Measurements from ENCODE around the gene FRMD4A. TPM values are rescaled to one million over a fixed set of nuclear protein-coding genes. Genes with fewer than 3 reads are reported as not detected.
"Not testable (repeated sequence)": the region's sequence is repeated elsewhere in the genome, so short reads cannot be mapped to it uniquely, and the experiment has no call there.

The FRMD4A gene
- total RNA-seq, 1 experiment from 2014 or later, result not detected

DNA sequence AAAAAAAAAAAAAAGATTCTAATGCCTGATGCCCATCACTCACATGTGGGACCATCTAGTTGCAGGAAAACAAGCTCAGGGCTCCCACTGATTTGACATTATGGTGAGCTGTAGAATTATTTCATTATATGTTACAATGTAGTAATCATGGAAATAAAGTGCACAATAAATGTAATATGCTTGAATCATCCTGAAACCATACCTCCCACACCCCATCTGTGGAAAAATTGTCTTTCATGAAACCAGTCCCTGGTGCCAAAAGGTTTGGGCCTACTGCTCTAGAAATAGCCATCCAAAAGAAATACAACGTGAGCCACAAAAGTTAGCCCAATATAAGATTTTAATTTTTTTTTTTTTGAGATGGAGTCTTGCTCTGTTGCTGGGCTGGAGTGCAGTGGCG is 478.8 kb downstream of the FRMD4A start:
- DNase-seq (ENCODE audit: low spot score), result no peak

DNA sequence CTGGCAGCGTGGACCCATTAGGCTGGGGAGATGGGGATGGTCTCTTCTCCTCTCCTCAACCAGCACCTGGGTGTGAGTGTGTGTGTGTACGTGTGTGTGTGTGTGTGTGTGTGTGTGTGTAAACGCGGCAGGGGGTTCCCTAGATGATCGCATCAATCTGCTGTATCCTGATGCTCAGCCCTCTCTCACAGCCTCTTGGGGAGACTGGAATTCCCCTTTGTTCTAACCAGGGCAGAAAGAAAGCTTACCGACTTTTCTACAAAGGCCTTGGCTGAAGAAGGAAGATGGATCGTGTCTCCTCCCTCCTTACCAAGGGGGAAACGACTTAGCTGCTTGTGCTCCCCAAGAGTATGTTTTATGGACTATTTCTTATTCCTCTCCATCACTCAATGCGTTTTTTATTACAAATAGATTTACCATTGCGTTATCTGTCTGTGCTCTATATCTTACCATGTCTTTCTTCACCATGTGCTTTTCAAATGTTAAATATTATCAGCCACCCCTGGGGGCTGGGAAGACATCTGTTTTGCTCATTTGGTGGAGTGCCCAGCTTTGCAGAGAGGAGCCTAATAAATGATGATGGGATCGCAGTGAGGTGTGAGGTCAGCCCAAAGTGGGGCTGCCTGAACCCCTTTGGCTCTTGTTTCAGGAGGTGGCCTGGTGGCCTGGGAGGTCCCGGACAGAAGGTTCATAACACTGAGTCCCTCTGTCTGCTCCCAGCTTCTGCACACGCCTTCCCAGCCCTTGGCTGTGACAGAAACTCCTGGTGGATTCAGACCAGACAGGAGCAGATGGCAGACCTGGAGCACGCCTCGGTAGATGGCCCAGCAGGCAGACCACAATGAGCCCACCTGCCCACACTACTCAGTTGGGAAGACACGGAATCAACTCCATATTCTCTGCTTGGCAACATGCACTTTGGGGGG is 481.9 kb downstream of the FRMD4A start:
- no peak for DNase-seq (ENCODE audit: low spot score)

DNA sequence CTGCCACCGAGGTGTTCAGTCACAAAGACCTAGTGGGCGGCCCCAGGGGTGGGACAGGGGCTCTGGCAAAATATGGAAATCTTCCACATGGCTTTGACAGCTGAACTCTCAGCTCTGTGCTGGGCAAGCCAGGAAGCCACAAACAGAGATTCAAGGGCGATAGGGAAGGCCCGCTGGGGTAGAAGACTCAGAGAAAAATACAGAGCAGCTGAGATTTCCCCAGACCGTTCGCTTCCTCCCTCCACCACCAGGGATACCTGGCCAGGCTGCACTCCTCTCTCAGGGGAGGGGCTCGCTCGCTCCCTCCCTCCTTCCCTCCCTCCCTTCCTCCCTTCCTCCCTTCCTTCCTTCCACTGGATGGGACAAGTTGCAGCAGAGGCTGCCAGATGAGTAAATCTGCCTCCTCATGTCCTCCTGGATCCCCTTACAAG is 483.5 kb downstream of the FRMD4A start:
- no peak for DNase-seq (ENCODE audit: low spot score)

DNA sequence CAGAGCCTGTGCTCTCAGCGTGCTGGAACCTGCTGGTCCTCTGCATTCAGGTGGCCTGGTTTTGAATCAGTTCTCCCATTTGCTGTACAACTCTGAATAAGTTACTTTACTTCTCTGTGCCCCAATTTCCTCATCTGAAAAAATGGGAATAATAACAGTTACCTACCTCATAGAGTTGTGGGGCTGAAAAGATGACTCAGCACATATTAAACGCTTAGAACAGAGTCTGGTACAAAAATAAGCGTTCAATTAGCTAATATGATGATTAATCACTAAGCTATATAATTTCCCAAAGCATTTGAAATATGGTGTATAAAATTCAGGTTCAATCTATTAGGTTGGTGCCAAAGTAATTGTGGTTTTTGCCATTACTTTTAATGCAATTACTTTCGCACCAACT is 484.8 kb downstream of the FRMD4A start:
- no peak for DNase-seq (ENCODE audit: low spot score)

DNA sequence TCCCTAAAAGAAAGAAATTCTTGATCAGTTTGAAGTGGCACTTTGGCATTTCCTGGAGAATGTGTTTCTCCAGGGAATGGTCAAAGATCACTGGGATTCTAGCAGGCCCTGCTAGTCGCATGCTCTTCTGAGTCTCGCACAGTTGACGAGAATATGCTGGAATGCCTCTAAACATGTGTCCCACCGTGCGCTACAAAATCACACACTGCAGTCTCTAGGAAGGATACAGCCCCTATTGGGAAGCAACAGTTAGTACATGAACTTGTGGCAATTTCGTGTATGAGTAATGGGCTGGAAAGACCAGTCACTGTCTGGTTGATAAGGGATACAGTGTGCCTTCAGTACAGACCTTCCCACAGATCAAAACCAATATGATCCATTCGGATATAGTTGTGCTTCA is 486.1 kb downstream of the FRMD4A start:
- DNase-seq (ENCODE audit: low spot score), result no peak

DNA sequence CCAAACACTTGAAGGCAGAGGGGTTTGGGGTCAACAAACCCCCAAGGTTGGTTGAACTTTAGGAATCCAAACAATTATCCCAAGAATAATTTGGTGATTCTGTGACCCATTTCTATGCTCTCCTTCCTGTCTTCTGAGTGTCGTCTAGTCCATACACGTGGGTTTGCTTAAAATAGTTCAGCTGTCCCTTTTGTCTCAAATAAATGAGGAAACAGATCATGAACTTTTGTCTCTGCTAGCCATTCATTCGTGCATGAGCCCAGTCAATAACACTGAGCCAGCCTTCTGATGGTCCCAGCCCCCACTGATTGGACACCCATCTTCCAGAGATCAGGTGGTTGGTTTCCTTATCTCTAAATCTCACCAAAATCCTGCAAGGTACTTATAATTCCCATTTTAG is 488.6 kb downstream of the FRMD4A start:
- DNase-seq (ENCODE audit: low spot score), result no peak

DNA sequence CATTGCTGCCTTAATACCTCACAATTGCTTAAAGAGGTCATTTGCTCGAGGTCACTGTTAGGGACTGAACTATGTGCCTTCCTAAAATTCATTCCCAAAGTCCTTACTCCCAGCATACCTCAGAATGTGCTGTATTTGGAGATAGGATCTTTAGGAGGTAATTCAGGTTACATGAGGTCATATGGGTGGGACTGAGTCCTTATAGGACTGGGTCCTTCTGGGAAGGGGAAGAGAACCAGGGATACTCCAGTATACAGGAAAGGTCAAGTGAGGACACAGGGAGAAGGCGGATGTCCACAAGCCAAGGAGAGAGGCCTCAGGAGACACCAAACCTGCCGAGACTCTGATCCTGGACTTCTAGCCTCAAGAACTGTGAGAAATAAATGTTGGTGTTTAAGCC is 490.7 kb downstream of the FRMD4A start:
- DNase-seq (ENCODE audit: low spot score), result no peak

DNA sequence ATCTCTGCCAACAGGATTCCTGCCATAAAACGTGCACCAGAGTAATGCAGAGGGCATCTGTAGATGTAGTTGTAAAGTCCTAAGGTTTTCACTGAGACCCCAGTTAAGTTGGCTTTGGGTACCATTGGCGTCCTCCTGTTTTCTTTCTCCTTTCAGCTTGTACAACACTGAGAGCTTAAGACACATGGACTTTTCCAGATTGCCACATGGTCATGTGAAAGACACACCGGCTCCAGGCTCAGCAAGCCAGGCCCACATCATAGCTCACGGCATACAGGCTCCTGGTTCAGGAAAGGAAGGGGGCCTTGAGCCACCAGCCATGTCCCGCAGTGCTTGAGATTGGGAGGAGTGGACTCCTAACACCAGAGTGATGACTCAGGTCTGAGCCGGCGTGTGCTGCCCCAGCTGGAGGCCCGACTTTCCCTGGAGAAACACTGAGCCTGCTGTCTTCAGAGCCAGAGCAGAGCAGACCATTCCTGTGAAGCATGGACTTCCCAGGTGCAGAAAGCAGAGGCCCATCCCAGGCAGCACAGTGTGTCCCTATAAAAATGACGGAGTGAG is 491.2 kb downstream of the FRMD4A start:
- no peak for DNase-seq (ENCODE audit: low spot score)

DNA sequence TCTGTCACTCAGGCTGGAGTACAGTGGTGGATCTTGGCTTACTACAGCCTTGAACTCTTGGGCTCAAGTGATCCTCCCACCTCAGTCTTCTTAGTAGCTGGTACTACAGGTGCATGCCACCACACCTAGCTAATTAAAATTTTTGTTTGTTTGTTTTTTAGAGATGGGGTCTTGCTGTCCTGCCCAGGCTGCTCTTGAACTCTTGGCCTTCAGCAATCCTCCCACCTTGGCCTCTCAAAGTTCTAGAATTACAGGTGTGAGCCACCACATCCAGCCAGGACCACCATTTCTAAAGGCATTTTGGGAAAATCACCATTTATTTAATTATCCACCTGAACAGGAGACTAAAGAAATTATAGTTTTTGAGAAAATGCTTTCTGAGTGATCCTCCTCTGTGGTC is 491.7 kb downstream of the FRMD4A start:
- no peak for DNase-seq (ENCODE audit: low spot score)

DNA sequence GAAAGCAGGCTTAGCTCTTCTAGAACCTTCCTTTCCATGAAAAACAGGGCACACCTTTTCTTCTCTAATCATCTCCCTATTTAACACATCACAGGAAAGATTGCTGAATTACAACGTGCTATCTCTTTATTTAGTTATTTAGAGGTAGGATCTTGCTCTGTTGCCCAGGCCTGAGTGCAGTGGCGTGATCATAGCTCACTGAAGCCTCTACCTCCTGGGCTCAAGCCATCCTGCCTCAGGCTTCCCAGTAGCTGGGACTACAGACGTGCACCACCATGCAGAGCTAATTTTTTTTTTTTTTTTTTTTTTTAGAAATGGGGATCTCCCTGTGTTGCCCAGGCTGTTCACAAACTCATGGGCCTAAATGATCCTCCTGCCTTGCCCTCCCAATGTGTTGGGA is 492.8 kb downstream of the FRMD4A start:
- DNase-seq (ENCODE audit: low spot score), result no peak

DNA sequence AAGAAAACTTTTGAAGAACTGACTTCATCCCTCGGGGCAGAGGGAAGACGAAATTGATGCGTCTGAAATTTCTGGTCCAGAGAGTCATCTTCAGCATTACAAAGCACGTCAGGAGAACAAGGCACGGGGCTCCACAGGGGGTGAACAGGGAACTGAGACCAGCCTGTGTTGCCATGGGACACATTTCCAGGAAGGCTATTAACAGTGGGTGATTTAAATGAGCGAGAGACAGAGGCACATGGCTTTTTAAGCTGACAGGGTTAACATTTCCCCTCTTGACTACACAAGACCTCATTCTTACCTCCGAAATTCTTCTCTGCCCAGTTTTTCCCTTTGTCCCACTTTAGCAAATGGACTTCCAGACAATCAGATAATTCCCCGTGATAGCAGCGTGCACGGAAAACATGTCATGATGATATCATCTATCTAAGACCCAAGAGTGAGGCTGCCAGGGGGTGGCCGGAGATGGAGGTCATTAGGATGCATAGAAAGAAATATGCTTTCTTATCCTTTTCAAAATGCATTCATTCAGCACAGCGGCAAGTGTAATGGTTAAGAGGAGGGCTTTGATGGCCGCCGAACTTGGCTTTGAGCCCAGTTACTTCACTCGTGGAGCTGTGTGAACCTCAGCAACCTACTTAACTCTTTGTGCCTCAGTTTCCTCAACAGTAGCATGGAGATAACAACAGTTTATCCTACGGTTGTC is 496.0 kb downstream of the FRMD4A start:
- no peak for DNase-seq (ENCODE audit: low spot score)

DNA sequence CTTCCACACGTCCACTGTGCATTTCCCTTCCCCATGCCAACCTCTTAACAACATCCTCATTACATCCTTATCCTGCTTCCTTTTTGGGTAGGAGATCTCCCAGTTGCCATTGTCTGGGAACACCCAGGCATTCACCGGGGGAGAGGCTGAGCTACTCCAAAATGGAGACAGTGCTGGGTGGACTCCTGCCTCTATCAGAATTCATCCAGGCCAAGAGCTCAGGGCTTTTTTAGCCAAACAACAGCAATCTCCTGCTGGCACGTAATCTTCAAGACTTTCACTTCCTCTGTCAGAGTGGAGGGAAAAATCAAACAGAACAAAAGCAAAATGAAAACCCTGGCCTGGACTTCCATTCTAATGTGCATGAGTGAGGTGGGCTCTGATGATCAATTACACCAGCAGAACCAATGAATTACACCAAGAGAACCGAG is 499.0 kb downstream of the FRMD4A start:
- no peak for DNase-seq (ENCODE audit: low spot score)

DNA sequence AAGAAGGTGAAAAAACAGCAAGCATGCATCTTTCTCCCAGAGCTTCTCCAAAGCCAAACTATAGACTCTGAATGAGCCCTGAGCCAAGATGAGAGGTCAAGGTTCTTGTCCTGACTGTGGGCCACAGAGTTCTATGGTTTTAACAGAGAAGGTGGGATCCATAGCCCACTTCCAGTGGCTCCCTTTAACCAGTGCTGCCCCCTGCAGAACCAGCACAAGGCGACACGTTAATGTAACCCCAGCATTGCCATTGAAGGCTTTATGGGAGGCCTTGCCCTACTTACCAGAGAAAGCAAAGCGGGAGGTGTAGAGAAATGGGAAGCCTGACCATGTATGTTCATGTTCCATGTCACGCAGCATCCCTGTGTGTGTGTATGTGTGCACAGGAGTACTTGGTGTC is 500.3 kb downstream of the FRMD4A start:
- DNase-seq (ENCODE audit: low spot score), result no peak

DNA sequence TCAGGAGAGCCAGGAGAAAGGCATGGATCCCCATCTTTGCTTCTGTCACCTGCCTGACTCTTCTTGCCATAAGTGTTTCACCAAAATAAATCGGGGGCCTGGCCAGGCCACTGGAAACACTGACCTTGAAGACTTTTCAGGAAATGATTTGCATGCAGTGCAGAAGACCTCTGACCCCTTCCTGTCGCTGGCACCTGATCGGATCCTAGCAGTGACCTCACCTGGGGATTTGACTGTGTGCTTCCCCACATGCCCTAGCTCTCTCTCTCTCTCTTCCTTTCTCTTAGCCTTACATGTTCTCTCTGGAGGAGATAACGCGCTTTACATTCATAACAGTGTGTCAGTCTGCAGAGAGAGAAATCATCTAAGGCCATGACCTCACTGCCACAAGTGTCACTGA is 500.9 kb downstream of the FRMD4A start:
- no peak for DNase-seq (ENCODE audit: low spot score)

DNA sequence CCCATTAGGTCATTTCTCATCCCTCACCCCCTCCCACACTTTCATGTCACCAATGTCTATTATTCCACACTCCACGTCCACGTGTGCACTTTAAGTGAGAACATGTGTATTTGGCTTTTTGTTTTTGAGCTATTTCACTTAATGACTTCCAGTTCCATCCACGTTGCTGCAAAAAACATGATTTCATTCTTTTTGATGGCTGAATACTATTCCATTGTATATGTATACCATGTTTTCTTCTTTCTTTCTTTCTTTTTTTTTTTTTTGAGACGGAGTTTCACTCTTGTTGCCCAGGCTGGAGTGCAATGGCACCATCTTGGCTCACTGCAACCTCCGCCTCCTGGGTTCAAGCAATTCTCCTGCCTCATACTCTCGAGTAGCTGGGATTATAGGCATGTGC is 502.4 kb downstream of the FRMD4A start:
- DNase-seq (ENCODE audit: low spot score), result not testable (repeated sequence)

DNA sequence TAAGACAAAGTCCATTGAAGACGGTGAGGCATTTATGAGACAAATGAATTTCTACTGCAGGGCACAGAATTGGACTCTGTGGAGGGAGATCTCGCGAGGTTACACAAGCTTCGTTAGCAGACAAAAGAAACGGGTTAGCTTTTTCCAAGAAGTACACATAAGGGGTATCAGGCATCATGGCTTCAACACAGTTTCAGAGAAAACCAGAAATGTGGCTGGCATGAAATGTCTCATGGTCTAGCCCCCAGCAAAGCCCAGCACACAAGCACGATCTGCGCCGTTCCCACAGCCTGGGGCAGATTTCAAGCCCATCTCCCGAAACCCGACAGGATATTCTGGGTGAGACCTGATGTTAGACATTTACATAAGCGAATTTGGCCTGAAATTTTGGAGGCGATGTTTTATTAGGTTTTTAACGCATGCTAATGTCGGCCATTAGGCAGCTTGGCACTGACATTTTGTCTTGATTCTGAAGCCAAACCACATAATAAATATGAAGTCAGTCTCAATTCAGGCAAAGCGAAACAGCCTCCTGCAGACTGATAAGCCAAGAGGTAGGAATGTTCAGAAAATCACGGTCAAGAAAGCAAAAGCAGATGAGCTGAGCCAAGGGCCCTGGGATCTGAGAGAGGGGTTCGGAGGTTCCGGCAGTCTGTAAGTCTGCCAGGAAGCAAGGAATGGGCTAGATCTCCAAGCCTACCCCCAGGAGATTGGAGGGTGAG is 503.5 kb downstream of the FRMD4A start:
- no peak for DNase-seq (ENCODE audit: low spot score)

DNA sequence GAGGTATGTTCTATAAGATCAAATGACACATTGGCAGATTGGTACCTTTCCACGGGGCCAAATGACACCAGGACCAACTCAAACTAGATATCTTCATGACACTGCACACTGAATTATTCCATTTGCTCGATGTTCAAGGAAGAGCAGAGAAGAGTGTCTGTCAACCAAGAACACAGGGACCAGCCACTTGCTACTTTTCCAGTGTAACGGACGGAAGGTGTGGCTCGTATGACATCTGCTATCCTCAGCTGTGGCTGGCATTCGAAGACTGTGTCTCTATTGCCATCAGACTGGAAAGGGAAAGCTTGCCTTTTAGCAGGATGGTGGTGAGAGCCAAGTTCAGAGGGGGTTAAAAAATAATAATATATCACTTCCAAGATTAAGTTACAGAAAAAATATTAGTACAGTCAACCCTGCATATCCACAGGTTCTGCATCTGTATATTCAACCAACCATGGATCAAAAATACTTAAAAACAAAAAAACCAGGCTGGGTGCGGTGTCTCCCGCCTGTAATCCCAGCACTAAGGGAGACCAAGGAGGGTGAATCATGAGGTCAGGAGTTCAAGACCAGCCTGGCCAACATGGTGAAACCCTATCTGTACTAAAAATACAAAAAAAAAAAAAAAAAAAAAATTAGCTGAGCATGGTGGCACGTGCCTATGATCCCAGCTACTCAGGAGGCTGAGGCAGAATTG is 506.9 kb downstream of the FRMD4A start:
- no peak for DNase-seq (ENCODE audit: low spot score)

DNA sequence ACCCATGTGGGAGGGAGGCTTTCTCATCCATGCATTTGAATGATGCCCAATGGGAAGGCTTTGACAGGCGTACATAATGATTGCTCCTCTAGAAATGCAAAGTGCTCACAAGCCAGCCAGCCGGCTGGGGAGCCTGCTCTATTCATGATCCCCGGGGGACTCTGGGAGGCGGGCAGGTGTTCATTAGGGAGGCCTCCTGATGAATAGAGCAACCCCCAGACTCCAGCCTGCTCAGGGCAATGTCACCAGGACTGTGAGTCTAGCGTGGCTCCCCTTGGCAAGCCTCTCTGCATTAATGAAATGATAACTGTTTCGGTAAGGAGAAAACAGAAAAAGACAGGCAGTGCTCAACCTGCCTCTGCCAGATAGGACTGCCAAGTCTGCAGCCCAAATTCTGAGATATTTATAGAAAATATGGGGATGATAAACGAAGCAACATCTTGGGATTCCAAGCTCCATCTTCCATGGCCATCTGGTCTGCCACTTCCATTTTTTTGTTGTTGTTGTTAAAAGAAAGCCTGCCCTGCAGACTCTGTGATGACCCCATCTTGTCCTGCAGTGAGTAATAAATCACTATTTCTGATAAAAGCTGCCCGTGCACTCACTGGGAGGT is 507.5 kb downstream of the FRMD4A start:
- DNase-seq (ENCODE audit: low spot score), result no peak

DNA sequence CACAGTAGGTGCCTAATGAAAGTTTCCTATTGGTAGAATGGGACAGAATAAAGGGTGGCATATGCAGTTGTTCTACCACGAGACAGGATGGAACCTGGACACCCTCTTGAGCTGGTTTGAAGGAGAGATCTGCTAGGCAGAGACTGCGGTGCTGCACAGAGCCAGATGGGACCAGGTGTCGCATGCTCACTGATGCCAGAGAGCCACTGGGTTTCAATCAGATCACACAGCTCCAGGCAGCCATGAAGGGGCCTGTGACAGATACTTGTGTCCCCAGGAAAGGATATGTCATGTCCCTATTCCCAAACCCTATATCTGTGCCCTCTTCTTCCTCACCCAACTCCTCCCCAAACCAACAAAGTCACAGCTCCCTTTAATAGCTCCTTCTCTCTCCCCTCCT is 508.2 kb downstream of the FRMD4A start:
- DNase-seq (ENCODE audit: low spot score), result no peak

DNA sequence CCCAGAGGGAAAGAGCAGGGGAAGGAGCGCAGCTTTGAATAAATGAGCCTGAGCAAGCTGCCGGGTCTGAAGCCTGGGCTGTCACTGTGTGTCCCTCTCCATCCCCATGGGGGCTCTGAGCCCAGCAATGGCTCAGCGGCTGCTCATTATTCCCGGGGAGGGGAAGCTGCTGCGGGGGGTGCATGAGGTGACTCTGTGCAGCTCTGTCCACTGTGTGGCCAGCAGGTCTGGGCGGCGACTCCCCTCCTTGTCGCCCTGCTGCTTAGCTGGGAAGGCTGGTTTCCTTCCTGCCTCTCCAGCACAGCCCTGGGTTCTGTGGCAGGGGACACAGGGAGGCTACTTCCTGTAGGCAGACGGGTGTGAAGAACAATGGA is 509.8 kb downstream of the FRMD4A start:
- no peak for DNase-seq (ENCODE audit: low spot score)

Measured in HT-29 (cell line).